NK-92 (cell line): Measurements from ENCODE around the gene GRIN2A.

Experiments used
- DNase-seq: peaks from one replicate; lab custom pipeline; 2025; ENCODE audit not compliant: unreplicated experiment; lab: John Stamatoyannopoulos, UW

Gene GRIN2A

DNA sequence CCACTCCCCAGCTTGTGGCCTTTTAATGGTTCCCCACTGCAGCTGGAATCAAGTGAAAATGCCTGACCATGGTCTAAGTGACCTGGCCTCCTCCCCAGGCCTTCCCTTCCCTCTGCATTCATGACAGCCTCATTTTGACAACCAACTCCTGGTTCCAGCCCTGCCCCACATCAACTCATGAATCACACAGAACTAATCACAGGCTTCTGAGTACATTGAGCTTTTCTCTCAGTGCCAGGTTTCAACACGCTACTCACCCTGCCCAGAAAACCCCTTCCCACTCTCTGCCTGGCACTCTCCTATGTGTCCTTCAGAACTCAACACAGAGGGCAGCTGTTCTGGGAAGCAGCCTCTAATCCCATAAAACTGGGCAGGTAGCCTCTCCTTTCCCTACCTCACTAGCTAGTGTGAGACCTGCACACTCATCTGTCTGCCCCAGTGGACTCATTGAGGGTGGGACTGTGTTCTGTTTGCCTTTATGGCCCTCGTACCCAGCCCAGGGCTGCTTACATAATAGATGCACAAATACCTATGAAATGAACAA is 313.6 kb downstream of the GRIN2A start:
- DNase-seq = no peak

DNA sequence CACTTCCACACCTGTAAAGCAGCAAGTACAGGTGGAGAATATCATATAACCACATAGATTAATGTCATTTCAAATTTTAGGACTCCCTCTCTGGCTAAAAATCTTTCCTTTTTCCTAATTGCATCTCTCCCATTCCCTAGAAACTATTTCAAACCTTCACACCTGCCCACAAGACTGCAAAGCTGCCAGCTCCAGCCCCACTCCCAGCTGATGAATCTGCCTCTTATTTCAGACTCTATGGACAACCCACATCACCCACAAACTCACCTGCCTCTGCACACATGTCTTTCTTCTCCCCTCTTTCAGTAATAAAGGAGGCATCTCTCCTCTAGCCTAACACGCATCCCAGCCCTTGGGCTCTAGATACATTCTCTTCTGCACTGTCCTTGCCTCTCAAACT is 315.1 kb downstream of the GRIN2A start:
- no peak for DNase-seq

DNA sequence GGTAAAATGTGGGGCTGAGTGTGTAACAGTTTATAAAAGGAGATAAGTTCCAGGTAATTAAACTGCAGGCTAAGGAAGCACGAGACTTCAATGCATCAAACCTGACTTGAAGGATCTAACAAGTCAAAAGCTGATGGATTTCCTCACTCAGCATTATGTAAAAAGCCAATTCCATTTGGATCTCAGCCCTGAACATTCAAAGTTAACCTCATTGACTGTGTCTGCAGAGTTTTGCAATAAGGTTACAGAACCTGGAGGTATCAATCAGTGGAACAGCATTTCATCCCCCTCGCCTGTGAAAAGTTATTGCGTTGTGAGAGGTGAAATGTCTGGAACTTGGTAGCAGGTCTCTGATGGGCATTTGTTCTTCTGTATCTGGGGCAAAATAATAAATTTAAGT is 317.8 kb downstream of the GRIN2A start:
- no peak for DNase-seq

DNA sequence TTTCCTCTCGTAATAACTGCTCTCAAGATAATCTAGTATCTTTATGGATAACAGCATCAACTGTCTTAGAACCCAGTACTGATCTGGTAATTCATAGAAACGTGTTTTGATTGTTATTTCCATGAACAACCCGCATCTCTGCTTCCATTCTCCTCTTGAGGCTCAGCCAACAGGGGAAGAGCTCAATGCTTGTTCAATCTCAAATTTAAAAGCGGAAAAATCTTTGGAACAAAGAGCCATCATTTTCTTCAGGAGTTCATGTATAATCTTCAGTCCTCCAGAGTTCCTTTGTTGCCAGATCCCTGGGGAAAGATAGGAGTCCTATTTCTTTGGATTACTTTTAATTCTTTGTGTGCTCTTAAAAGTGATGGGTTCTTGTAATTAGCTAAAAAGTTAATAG is 319.9 kb downstream of the GRIN2A start:
- DNase-seq = no peak

DNA sequence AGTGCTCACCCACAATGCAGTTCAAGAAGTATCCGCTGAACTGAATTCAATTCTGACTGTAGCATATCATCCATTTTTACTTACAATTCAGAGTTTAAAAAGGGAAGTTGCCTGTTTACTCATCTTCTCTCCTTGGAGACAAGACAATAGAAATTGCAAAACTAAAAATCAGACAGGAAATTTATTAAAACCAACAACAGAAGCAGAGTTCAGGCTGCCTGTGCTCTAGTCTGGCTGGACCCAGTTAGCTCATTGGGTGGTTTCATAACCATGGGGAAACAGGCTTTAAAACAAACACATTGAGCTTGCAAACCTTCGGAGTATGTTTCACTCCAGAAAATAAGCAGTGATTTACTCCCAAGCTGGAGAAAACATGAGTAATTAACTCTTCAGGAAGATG is 321.4 kb downstream of the GRIN2A start:
- DNase-seq = no peak

DNA sequence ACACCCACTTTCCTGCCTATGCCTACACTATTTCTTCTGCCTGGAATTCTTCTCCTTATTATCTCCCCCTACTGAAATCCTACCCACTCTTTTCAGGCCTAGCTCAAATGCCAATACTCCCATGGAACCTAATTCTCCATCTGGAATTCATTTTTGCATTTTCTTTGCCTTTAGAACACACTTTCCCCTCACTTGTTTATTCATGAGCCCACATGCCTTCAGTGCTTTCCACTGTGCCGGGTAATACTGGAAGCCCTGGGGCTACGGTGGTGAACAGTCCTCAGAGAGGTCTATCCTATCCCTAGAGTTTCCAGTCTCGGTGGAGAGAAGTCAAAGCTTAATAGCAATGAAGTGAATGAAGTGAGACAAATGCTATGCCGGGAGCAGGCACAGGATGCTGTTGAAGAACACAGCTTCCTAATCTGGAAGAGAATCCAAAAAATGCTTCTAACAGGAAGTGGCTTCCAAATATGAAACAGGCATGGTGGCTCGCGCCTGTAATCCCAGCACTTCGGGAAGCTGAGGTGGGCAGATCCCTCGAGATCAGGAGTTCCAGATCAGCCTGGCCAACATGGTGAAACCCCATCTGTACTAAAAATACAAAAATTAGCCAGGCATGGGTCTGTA is 322.4 kb downstream of the GRIN2A start:
- DNase-seq = no peak

DNA sequence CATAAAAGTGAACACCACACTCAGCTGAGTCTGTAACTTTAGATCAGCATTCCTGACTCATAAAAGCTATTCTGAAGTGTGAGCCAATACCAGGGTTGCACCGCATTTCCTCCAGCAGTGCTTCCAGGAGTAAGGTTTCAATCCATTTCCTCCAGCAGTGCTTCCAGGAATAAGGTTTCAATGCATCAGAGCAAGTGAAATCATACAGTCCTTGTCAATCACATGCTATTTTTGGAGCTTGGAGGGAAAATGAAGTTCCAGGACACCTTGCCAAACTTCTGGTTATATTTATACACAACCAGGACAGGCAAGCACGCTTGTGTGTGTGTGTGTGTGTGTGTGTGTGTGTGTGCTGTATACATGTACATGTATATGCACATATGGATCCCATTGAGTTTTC is 327.6 kb downstream of the GRIN2A start:
- no peak for DNase-seq

DNA sequence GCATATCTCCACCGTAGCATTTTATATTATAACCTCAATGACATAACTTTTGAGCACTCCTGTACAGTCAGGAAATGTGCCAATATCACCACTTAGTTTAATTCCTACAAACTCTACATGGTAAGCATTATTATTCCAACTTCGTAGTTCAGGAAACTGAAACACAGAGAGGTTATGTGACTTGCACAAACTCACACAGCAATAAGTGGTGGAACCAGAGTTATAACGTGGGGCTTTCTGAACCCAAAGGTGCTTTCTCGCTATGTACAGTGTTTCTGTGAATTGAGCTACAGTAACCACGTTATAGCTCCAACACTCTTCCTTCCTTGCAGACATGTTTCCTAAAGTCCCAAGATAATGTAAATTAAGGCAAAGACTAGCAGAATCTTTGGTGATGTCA is 330.2 kb downstream of the GRIN2A start:
- no peak for DNase-seq

DNA sequence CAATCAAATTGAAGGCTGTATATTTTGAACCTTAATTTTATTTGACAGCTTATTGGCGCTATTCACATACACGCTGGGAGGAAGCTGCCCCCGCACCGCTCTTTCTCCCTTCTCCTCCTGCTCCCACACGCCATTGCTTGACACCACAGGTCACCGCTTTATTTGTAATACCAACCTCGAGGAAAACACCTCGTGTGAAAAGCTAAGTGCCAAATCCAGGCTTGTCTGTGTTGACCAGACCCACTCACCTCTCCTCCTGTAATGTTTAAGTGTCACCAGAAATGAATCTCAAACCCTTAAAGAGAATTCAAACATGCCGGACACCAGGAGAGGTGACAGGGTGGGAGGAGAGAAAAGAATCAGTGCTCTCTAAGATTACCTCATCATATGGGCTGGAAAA is 331.4 kb downstream of the GRIN2A start:
- DNase-seq = no peak

DNA sequence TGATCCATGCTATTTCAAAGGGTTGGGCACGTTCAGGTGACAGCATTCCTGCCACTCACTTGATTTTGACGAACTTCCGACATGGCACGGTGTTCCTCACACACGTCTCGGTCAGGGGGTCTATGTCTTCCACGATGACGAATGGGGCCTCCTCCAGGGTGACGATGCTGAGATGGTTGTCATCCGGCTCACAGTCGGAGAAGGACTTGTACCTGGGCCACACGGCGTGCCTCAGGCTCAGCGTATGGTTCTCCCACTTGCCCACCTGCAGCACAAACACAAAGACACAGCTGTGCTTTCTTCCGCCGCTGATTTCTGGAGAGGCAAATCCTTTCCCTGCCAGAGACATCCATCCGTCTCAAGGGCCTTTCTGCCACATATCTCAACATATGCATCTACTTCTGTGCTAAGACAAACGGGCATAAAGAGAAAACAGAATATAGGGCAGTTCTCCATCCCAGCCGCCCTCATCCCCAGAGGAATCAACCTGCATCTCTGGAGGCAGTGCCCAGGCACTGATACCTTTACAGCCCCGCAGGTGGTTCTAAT is 332.5 kb downstream of the GRIN2A start:
- DNase-seq = no peak

DNA sequence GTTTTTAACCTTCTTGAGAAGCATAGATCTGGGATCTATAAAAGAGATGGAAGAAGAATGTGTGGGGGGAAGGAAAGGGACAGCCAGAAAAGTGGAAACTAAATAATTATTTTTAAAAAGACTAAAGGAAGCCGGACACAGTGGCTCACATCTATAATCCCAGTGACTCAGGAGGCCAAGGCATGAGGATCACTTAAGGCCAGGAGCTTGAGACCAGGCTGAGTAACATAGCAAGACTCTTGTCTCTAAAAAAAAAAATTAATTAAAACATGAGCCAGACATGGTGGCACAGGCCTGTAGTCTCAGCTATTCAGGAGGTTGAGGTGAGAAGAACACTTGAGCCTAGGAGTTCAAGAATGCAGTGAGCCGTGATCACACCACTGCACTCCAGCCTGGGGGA is 335.1 kb downstream of the GRIN2A start:
- no peak for DNase-seq

DNA sequence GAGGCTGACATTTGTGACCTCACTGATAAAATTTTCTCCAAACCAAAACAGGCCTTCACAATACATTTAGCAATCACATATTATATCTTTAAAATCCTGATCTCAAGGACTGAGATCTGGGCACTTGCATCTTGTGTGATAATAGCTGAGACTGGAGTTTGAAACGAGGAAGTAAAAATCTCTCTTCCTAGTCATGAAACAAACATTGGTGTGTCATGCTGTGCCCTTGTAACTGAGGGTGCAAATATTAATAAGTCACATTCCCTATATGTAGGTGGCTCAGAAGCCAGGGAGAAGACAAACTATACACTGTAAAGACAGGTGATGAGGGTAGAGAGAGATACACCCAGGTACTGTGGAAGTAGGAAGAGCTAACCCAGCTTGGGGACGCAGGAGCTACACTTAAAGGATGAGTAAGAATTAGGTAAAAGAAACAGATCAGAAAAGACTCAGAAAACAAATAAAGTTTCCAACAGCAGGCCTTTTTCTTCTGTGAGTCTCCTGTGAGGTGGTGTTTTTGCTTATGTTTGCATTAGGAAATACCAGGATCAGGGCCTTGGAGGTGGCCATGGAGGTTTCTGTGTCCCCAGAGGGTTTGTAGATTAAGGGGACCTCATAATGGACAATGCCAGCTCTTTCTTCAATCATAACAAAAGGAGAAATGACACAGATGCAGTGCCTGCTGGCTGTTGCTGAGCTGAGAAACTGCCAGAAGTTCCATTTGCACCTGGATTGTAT is 335.7 kb downstream of the GRIN2A start:
- DNase-seq = no peak

DNA sequence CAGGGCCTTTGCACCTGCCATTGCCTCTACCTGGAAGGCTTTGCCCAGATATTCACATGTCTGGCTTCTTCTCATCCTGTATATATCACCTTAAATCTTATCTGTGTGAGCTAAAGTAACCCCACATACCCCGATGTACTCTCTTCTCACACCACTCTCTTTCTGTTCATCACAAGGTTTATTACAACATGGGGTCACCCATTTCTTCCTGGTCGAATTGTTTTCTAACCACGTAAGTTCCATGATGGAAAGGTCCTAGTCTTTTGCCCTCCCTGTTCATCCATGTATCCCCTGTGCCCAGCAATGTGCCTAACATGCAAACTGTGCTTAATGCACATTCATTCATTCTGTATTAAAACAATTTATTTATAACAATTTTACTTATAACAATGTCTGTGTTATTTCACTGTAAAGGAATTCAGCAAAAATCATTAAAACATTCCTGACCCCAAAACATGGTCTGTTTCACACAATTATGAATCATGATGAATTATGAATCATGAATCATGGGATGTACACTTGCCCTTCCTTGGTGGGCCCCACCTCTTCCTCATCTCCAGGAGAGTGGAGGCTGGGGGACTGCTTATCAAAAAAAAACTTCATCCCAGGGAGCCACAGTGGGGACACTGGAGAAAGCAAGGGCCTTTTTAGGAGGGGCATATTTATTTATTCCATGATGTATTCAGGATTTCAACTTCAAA is 336.4 kb downstream of the GRIN2A start:
- DNase-seq = no peak

DNA sequence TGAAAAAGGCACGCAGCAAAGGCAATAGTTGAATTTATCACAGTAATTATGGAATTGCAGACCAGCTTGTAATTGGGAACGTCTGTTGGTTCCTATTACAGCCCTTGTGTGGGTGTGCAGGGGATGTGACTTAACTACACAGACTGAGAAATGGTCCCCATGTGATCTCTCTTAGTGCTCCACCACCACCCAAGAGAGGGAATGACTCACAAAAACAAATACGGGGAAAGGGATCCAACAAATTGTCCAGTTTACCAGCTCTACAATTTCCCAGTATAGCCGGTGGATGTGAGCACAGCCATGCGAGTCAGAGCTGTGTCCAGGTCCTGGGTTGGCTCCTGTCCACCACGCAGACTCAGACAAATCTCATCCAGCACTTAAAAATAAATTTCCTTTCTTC is 337.9 kb downstream of the GRIN2A start:
- no peak for DNase-seq

DNA sequence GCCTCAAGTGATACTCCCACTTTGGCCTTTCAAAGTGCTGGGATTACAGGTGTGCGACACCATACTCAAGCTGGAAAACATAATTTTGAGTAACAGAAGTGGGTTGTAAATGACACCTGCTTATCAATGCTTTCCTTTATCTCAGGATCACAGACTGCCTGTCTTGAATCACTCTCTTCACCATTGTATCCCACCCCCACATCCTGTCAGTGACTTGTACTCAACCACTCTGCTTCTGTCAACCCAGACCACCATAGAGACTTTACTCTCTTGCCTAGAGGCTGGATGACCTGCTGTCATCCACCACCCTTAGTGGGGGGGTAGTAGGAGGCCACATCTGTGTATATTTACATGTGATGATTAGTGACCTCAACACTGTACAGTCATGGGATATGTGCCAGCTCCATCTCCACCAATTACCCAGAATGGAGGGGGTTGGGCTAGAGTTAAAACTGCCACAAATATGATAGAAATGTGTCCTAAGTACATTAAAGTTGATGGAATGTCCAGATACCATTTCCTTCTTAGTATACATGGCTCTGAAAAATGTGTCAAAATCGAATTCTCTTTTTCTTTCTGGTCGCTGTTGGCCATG is 338.7 kb downstream of the GRIN2A start:
- DNase-seq = no peak

DNA sequence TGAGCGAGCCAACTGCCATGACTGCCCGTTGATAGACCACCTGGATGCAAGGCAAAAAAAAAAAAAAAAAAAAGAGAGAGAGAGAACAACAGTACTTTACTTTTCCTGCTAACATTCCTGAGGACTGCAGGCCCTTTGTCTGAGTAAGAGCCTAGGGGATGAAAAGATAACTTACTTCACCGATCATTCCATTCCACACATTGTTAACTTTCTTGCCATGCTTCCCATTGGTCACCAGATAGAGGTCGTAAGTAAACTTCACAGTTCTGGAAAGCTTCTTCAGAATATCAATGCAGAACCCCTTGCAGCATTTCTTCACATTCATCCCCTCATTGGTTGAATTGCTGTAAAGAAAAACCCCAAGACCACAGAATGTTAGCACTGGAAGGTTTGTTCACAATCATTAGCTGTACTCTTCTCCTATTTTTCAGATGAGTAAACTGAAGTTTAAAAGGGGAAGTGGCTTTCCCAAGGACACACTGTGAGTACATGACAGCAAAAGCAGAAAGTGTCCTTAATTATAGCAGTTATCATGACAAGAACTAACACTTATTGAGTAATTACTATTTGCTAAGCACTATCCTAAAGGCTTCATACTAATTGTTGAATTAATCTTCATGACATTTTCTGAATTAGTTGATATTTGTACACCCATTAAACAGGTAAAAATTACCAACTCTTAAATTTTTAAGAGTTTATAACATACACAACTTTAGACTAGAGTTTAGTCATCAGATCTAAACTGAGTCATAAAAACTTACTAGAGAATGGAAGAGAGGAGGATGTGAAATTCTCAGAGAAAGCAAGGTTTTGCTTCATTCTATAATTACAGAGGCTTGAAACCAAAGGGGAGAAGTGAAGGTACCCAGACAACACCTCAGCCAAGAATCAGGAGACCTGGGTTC is 341.2 kb downstream of the GRIN2A start:
- no peak for DNase-seq

DNA sequence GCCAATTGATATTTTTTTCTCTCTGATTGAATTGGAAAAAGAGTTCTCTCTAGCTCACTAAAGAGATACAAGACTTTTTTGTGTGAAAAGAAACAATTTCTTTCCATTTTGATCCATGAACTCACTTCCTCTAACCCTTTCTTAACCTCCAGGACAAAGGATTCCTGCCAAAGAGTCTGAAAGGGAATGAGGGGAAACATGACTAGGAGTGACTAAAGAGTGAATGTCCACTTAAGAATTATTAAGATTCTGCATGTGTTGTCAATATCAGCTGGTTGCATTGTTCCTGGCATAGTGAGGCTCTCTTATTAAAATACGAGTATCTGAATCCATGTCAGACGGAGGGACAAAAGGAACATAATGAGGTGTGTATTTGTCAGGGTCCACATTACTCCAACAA is 344.7 kb downstream of the GRIN2A start:
- DNase-seq = no peak

DNA sequence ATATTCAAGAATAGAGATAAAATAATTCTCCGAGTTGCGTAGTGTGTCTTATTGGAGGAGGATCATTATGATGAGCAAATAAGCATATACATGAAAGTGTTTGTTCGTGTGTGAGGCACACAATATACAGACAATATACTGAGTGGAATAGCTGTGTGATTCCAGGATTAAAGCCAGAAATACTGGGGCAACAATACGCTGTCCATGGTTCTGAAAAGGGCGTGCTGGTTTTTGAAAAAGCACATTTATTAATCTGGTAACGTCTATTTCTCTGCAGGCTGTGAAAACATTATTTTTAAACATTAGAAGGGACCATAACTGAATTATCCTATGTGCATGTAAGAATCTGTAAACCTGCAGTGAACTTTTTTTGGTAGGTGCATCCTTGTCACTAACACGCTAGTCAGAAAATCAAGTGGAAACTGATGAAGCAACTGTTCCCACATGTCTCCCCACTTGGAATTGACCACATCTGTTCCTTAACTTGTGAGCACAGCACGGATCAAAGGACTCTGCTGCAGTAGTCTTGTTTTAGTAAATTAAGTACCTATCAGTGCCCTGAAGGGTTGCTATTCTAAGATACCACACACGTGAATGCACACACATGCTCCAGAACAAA is 346.0 kb downstream of the GRIN2A start:
- no peak for DNase-seq

DNA sequence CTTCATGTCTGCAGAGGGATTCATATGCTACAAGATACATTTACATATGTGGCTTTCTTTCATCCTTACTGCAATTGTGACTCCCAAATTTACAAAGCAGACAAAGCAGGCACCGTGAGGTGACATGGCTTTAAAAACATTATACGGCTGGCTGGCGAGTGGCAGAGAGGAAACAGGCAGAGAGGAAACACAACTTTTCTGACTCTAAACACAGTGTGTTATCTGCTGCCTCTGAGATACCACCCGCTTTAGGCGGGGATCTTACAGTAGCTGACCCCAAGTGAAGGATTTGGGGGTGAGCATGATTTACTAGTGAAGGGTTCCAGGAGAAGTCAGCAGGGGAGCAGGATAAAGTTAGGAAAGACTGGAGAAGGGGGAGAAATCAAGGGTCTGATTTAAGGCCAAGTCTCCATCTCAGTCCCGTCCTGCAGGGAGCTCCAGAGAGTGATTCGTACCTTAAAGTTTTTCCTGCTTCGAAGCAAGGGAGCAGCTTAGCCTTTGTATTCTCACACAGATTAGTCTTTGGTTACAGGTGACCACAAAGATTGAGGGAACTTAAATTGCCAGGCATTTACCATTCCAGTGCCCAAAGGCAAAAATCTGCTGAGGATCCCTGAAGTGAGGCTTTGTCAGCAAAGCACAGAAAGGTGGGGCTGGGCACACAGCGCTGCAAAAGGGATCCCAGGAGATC is 355.0 kb downstream of the GRIN2A start:
- no peak for DNase-seq
